Measurements from ENCODE around the gene CAMK4. TPM values are rescaled to one million over a fixed set of nuclear protein-coding genes. Genes with fewer than 3 reads are reported as not detected.

The CAMK4 gene
- polyA plus RNA-seq, 1 donor (not counting 4 experiments of a cell fraction or from before 2014, with no cell fraction given) = 0.45 TPM

DNA sequence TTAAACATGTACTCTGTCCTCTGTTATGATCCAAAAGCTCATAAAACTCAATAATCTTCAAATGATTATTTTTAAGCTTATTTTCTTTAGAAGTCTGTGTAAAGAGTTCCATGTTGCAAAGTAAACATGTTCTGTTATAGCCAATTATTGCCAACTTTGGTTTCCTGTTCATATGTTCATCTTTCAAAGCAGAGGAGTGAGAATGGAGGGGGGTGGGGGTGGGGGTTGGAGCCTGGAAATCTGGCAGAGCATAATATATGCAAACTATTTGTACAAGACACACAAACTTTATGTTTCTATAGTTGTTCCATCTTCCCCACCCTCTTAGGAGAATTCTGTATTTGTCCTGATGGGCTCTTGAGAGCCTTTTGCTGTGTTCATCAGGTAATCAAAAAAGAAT lies 153.1 kb downstream of the CAMK4 start:
- Histone ChIP-seq H3K4me3 (ENCODE audit: control insufficient read depth in 2 of 3, extremely low read depth in 1 of 3, insufficient read depth in 2 of 3, low read depth in 1 of 3, low read length in 3 of 3) (no peak overlapping the region), H3K4me1 (ENCODE audit: control insufficient read depth, extremely low read depth, insufficient read depth, low read length) (peaks cover 7% of the 10 kb centered on the region), H3K4me2 (ENCODE audit: control insufficient read depth, extremely low read depth, insufficient read depth, low read depth, low read length) (no peak overlapping the region), H2AFZ (ENCODE audit: control insufficient read depth, low read length) (no peak overlapping the region), H3K27ac (ENCODE audit: control insufficient read depth, insufficient read depth, low read length) (no peak overlapping the region), H4K20me1 (ENCODE audit: control insufficient read depth, extremely low read depth, insufficient read depth, low read length) (no peaks in the 10 kb centered on the region), H3K36me3 (ENCODE audit: control insufficient read depth in 2 of 2, extremely low read depth in 1 of 2, insufficient read depth in 2 of 2, low read length in 2 of 2) (no peaks in the 10 kb centered on the region), H3K9ac (ENCODE audit: control insufficient read depth, extremely low read depth, insufficient read depth, low read length) (no peak overlapping the region), H3K9me3 (ENCODE audit: control insufficient read depth, low read depth, low read length) (no peaks in the 10 kb centered on the region), H3K79me2 (ENCODE audit: control insufficient read depth, insufficient read depth, low read length) (no peaks in the 10 kb centered on the region), H3K27me3 (ENCODE audit: control insufficient read depth, extremely low read depth, insufficient read depth, low read length) (no peaks in the 10 kb centered on the region), H3K9me1 (ENCODE audit: control insufficient read depth, extremely low read depth, insufficient read depth, low read length) (no peaks in the 10 kb centered on the region)
- FAIRE-seq (no peak), DNase-seq (ENCODE audit: low read depth, low spot score) (no peak)
- dilution Hi-C loops (cut with MboI; ENCODE audit: extremely low pct_ligation_motif_present, low sequenced_read_pairs) = no loop called here
- TF ChIP-seq EZH2 (IDR thresholded peaks at IDR 0.05; ENCODE audit: low read length) = no peak
- TF ChIP-seq, protein P1, sequence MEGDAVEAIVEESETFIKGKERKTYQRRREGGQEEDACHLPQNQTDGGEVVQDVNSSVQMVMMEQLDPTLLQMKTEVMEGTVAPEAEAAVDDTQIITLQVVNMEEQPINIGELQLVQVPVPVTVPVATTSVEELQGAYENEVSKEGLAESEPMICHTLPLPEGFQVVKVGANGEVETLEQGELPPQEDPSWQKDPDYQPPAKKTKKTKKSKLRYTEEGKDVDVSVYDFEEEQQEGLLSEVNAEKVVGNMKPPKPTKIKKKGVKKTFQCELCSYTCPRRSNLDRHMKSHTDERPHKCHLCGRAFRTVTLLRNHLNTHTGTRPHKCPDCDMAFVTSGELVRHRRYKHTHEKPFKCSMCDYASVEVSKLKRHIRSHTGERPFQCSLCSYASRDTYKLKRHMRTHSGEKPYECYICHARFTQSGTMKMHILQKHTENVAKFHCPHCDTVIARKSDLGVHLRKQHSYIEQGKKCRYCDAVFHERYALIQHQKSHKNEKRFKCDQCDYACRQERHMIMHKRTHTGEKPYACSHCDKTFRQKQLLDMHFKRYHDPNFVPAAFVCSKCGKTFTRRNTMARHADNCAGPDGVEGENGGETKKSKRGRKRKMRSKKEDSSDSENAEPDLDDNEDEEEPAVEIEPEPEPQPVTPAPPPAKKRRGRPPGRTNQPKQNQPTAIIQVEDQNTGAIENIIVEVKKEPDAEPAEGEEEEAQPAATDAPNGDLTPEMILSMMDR (optimal IDR thresholded peaks at IDR 0.05 in 1 of 3, IDR thresholded peaks at IDR 0.05 in 1 of 3, conservative IDR thresholded peaks at IDR 0.05 in 1 of 3; ENCODE audit: extremely low read depth in 1 of 3, insufficient read depth in 2 of 3, low read length in 3 of 3) = no peak

DNA sequence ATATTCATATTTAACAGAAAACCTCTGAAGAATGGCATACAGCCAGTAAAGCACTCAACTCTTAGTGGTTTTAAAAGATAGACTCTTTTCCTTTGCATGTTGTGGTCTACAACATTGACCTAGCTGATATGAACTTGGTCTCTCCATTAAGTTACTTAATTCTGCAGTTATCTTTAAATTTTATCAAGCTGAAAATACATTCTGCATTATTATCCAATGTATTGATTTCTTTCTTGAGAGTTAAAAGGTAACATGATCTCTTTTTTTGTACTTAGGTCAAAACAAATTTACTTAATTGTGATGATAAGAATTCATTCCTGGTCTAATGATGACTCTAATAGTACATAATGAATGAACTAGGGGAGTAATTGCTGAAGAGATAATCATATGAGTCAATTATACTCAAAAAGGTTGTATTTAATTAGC lies 155.2 kb downstream of the CAMK4 start:
- Histone ChIP-seq H2AFZ (ENCODE audit: control insufficient read depth, low read length) (no peak overlapping the region), H3K9me1 (ENCODE audit: control insufficient read depth, extremely low read depth, insufficient read depth, low read length) (no peaks in the 10 kb centered on the region), H3K9me3 (ENCODE audit: control insufficient read depth, low read depth, low read length) (no peaks in the 10 kb centered on the region), H3K9ac (ENCODE audit: control insufficient read depth, extremely low read depth, insufficient read depth, low read length) (no peak overlapping the region), H3K4me2 (ENCODE audit: control insufficient read depth, extremely low read depth, insufficient read depth, low read depth, low read length) (no peak overlapping the region), H3K79me2 (ENCODE audit: control insufficient read depth, insufficient read depth, low read length) (no peaks in the 10 kb centered on the region), H3K36me3 (ENCODE audit: control insufficient read depth in 2 of 2, extremely low read depth in 1 of 2, insufficient read depth in 2 of 2, low read length in 2 of 2) (no peaks in the 10 kb centered on the region), H3K27ac (ENCODE audit: control insufficient read depth, insufficient read depth, low read length) (no peak overlapping the region), H3K4me1 (ENCODE audit: control insufficient read depth, extremely low read depth, insufficient read depth, low read length) (peaks cover 12% of the 10 kb centered on the region), H3K27me3 (ENCODE audit: control insufficient read depth, extremely low read depth, insufficient read depth, low read length) (no peaks in the 10 kb centered on the region), H4K20me1 (ENCODE audit: control insufficient read depth, extremely low read depth, insufficient read depth, low read length) (no peaks in the 10 kb centered on the region), H3K4me3 (ENCODE audit: control insufficient read depth in 2 of 3, extremely low read depth in 1 of 3, insufficient read depth in 2 of 3, low read depth in 1 of 3, low read length in 3 of 3) (no peak overlapping the region)
- dilution Hi-C loops (cut with MboI; ENCODE audit: extremely low pct_ligation_motif_present, low sequenced_read_pairs) = no loop called here
- no peak for DNase-seq (ENCODE audit: low read depth, low spot score)
- TF ChIP-seq, protein P1 (optimal IDR thresholded peaks at IDR 0.05 in 1 of 3, IDR thresholded peaks at IDR 0.05 in 1 of 3, conservative IDR thresholded peaks at IDR 0.05 in 1 of 3; ENCODE audit: extremely low read depth in 1 of 3, insufficient read depth in 2 of 3, low read length in 3 of 3) = no peak
- TF ChIP-seq EZH2 (IDR thresholded peaks at IDR 0.05; ENCODE audit: low read length) = no peak
- no peak for FAIRE-seq

Data from keratinocyte (primary cell).